Measurements from ENCODE around the gene PLXND1. TPM values are rescaled to one million over a fixed set of nuclear protein-coding genes. Genes with fewer than 3 reads are reported as not detected.

PLXND1 gene
- polyA plus RNA-seq, 1 donor, result 51.2 TPM

DNA sequence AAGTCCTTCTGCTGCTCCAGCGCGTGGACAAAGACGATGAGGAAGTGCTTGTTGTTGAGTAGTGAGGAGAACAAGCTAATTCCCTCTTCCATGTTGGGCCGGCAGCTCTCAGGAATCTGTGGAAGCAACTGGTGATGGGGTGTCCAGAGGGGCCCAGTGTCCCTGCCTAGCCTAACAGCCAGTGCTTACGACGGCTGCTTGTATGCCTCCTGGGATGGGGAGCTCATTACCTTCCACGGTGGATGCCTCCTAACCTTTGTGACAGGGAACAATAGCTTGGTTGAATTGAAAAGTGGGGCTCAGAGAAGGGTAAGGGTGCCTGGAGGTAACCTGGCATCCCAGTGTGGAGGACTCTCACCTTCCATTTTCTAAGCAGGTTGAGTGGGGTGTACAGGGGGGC lies 40.6 kb downstream of the PLXND1 start:
- Histone ChIP-seq H3K4me3 (ENCODE audit: low read length) (no peak overlapping the region), H3K27me3 (ENCODE audit: control insufficient read depth, insufficient read depth, low read length) (no peaks in the 10 kb centered on the region), H3K36me3 (ENCODE audit: control insufficient read depth, insufficient read depth, low read length) (peaks cover 13% of the 10 kb centered on the region), H3K4me1 (ENCODE audit: control insufficient read depth, insufficient read depth, low read length) (peaks cover 6% of the 10 kb centered on the region), H3K27ac (ENCODE audit: low read length) (no peak overlapping the region), H3K9me3 (ENCODE audit: control insufficient read depth, low read depth, low read length) (no peaks in the 10 kb centered on the region)
- DNase-seq, result no peak
- whole genome bisulfite sequencing (ENCODE audit: insufficient coverage, low lambda C conversion rate), result no CpG with 5 or more reads among the region's 7 CpGs

- H3K4me1 ChIP-seq (ENCODE audit: control insufficient read depth, insufficient read depth, low read length), result peaks cover 13% of the 10 kb centered on the region
- no peak for DNase-seq
- no peak overlapping the region for H3K27ac ChIP-seq (ENCODE audit: low read length)
- no peaks in the 10 kb centered on the region for H3K9me3 ChIP-seq (ENCODE audit: control insufficient read depth, low read depth, low read length)
- H3K4me3 ChIP-seq (ENCODE audit: low read length), result no peak overlapping the region
- WGBS (ENCODE audit: insufficient coverage, low lambda C conversion rate), result no CpG with 5 or more reads among the region's 21 CpGs
- H3K36me3 ChIP-seq (ENCODE audit: control insufficient read depth, insufficient read depth, low read length), result peaks cover 11% of the 10 kb centered on the region
- no peaks in the 10 kb centered on the region for H3K27me3 ChIP-seq (ENCODE audit: control insufficient read depth, insufficient read depth, low read length)
These were observed 41.4 kb downstream of the PLXND1 start for GRCh38 chr3:129564981-129565644.

- H3K36me3 ChIP-seq (ENCODE audit: control insufficient read depth, insufficient read depth, low read length), result peaks cover 11% of the 10 kb centered on the region
- DNase-seq, result peak; percentile 43 to 46
- H3K27ac ChIP-seq (ENCODE audit: low read length), result no peak overlapping the region
- no peaks in the 10 kb centered on the region for H3K27me3 ChIP-seq (ENCODE audit: control insufficient read depth, insufficient read depth, low read length)
- no peak overlapping the region for H3K4me3 ChIP-seq (ENCODE audit: low read length)
- H3K9me3 ChIP-seq (ENCODE audit: control insufficient read depth, low read depth, low read length), result no peaks in the 10 kb centered on the region
- H3K4me1 ChIP-seq (ENCODE audit: control insufficient read depth, insufficient read depth, low read length), result peaks cover 16% of the 10 kb centered on the region
- WGBS (ENCODE audit: insufficient coverage, low lambda C conversion rate), result 80% methylated on average over 1 of the region's 8 CpGs
These were observed 42.5 kb downstream of the PLXND1 start for GRCh38 chr3:129563850-129564535.

DNA sequence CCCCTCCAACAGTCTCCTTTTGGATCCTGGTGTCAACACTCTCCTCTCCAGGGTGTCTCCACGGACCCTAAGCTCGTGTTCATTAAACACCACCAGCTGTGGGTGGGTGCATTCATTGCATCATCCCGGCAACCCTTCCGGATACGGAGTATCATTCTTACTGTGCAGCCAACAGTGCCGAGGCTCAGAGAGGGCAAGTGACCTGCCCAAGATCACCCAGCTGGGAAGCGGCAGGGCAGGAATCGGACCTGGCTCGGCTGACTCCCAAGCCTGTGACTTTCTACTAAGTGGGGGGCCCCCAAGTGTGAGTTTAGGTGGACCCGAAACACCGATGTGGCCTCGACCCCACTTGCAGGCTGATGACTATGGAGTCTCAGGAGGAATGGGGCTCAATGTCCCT lies 43.1 kb downstream of the PLXND1 start:
- no peaks in the 10 kb centered on the region for H3K27me3 ChIP-seq (ENCODE audit: control insufficient read depth, insufficient read depth, low read length)
- DNase-seq, result no peak
- peaks cover 15% of the 10 kb centered on the region for H3K36me3 ChIP-seq (ENCODE audit: control insufficient read depth, insufficient read depth, low read length)
- WGBS (ENCODE audit: insufficient coverage, low lambda C conversion rate), result no CpG with 5 or more reads among the region's 12 CpGs
- H3K4me3 ChIP-seq (ENCODE audit: low read length), result no peak overlapping the region
- H3K27ac ChIP-seq (ENCODE audit: low read length), result no peak overlapping the region
- H3K4me1 ChIP-seq (ENCODE audit: control insufficient read depth, insufficient read depth, low read length), result peaks cover 16% of the 10 kb centered on the region
- H3K9me3 ChIP-seq (ENCODE audit: control insufficient read depth, low read depth, low read length), result no peaks in the 10 kb centered on the region

DNA sequence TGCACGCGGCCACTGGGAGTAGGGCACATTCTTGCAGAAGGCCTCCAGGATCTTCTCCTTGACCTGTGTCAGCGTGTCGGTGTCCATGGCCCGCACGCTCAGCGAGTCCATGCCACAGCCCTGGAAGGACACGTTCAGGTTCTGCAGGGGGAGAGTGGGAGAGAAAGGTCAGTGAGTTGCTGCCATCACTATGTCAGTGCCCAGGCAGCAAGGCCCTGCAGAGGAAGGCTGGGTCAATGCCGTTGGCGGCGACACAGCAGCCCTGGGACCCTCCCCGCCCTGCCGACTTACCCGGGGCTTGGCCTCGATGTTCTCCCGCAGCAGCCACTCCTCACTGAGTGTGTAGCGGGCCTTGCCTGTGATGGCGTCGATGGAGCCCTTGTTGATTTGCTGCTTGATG lies 43.7 kb downstream of the PLXND1 start:
- no peak overlapping the region for H3K4me3 ChIP-seq (ENCODE audit: low read length)
- H3K4me1 ChIP-seq (ENCODE audit: control insufficient read depth, insufficient read depth, low read length), result peaks cover 16% of the 10 kb centered on the region
- no peak for DNase-seq
- no CpG with 5 or more reads among the region's 19 CpGs for WGBS (ENCODE audit: insufficient coverage, low lambda C conversion rate)
- H3K9me3 ChIP-seq (ENCODE audit: control insufficient read depth, low read depth, low read length), result no peaks in the 10 kb centered on the region
- H3K27ac ChIP-seq (ENCODE audit: low read length), result no peak overlapping the region
- H3K36me3 ChIP-seq (ENCODE audit: control insufficient read depth, insufficient read depth, low read length), result peaks cover 15% of the 10 kb centered on the region
- H3K27me3 ChIP-seq (ENCODE audit: control insufficient read depth, insufficient read depth, low read length), result no peaks in the 10 kb centered on the region

DNA sequence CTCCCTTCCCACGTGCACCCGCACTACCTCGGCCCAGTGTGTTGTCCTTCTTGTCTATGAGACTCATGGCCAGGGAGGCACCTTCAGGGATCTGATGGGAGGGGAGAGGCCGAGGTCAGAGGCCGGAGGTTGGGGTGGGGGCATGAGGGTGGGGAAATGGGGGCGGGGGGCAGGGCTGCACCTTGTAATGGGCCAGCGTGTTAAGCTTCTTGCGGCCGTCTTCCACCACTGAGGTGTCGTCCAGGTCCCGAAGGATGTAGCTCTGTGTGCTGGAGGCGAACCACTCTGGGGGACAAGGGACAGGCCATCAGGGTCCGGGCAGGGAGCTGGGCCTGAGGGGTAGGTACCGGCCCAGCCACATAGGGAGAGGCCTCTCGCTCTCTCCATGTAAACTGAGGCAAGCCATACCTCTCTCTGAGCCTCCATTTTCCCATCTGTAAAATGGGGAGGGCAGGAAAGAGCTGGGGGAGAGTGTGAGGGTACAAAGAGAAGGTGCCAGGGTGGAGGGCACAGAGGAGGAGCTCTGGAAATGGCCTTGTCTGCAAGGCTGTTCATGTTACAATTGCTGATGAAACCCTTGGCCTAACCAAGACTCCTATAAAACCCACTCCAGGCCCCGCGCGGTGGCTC lies 44.7 kb downstream of the PLXND1 start:
- DNase-seq, result no peak
- Histone ChIP-seq H3K4me3 (ENCODE audit: low read length) (no peak overlapping the region), H3K9me3 (ENCODE audit: control insufficient read depth, low read depth, low read length) (no peaks in the 10 kb centered on the region), H3K36me3 (ENCODE audit: control insufficient read depth, insufficient read depth, low read length) (peaks cover 15% of the 10 kb centered on the region), H3K27me3 (ENCODE audit: control insufficient read depth, insufficient read depth, low read length) (no peaks in the 10 kb centered on the region), H3K27ac (ENCODE audit: low read length) (peak overlapping the region; percentile 59), H3K4me1 (ENCODE audit: control insufficient read depth, insufficient read depth, low read length) (peaks cover 16% of the 10 kb centered on the region)
- WGBS (ENCODE audit: insufficient coverage, low lambda C conversion rate), result no CpG with 5 or more reads among the region's 18 CpGs

DNA sequence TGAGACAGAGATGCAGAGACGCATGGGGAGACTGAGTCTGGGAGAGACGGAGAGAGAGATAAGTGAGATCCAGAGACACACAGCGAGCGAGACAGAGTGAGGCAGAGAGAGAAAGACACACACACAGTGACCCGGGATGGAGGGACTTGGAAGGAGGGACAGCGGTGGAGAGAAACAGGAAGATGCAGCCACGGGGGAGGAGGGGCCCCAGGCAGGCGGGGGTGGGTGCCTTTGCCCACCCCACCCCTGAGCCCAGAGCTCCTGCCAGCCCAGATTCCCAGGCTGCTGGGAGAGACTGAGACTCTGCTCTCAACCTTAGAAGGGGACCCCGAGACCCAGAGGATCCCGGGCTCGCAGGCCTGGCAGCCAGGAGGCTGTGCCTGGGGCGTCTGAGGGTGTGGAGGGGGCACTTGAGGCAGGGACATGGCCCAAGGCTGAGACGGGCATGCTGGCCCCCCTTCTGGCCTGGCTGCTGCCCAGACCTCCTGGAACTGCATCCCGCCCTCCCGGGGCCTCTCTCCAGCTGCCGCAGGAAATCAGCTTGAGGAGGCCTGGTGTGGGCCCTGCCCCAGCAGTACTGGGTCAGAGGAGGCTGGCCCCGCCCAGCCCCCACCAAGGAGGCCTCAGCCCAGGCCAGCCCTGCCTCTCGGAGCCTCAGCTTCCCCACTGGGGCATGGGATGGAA lies 45.4 kb downstream of the PLXND1 start:
- no peak overlapping the region for H3K4me3 ChIP-seq (ENCODE audit: low read length)
- no peaks in the 10 kb centered on the region for H3K27me3 ChIP-seq (ENCODE audit: control insufficient read depth, insufficient read depth, low read length)
- H3K36me3 ChIP-seq (ENCODE audit: control insufficient read depth, insufficient read depth, low read length), result peaks cover 20% of the 10 kb centered on the region
- H3K9me3 ChIP-seq (ENCODE audit: control insufficient read depth, low read depth, low read length), result no peaks in the 10 kb centered on the region
- peak; percentile 53 to 57 for DNase-seq
- H3K4me1 ChIP-seq (ENCODE audit: control insufficient read depth, insufficient read depth, low read length), result peaks cover 16% of the 10 kb centered on the region
- H3K27ac ChIP-seq (ENCODE audit: low read length), result peak overlapping the region; percentile 59
- 83% methylated on average over 2 of the region's 18 CpGs for WGBS (ENCODE audit: insufficient coverage, low lambda C conversion rate)

GRCh38 chr3:129560269-129560787 lies 46.1 kb downstream of the PLXND1 start:
- WGBS (ENCODE audit: insufficient coverage, low lambda C conversion rate), result 0% methylated on average over 1 of the region's 16 CpGs
- H3K27me3 ChIP-seq (ENCODE audit: control insufficient read depth, insufficient read depth, low read length), result no peaks in the 10 kb centered on the region
- no peak overlapping the region for H3K4me3 ChIP-seq (ENCODE audit: low read length)

DNA sequence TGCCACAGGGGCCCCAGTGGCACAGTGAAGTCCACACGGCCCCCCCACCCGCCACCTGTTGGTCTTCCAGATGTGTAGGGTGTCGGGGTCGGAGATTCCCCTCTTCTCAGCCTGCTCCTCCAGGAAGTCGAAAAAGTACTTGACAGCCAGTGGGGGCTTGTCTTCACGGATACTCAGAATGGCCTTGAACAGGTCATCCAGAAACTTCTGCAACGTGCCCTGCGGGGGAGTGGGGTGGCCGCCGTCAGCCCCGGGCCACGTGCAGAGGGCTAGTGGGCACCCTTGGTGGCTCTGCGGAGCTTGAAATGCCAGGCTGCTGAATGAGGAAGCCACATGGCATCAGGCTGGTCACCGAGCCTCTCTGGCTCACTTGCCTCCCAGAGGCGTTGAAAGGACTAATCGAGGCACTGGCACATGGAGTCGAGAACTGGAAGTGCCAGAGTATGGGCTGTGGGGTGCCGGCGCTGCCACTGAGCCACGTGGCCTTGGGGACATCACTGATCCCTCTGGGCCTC lies 46.9 kb downstream of the PLXND1 start:
- H3K27ac ChIP-seq (ENCODE audit: low read length), result peak overlapping the region; percentile 59
- H3K4me3 ChIP-seq (ENCODE audit: low read length), result no peak overlapping the region
- 100% methylated on average over 1 of the region's 20 CpGs for whole genome bisulfite sequencing (ENCODE audit: insufficient coverage, low lambda C conversion rate)
- DNase-seq, result no peak
- H3K36me3 ChIP-seq (ENCODE audit: control insufficient read depth, insufficient read depth, low read length), result peaks cover 18% of the 10 kb centered on the region
- H3K4me1 ChIP-seq (ENCODE audit: control insufficient read depth, insufficient read depth, low read length), result peaks cover 16% of the 10 kb centered on the region
- no peaks in the 10 kb centered on the region for H3K27me3 ChIP-seq (ENCODE audit: control insufficient read depth, insufficient read depth, low read length)
- no peaks in the 10 kb centered on the region for H3K9me3 ChIP-seq (ENCODE audit: control insufficient read depth, low read depth, low read length)

More at GRCh38 chr3:129560269-129560787, 46.1 kb downstream of the PLXND1 start:
- peaks cover 21% of the 10 kb centered on the region for H3K36me3 ChIP-seq (ENCODE audit: control insufficient read depth, insufficient read depth, low read length)
- peak in 1 of 2 donors; percentile 28 for DNase-seq
- peak overlapping the region; percentile 59 for H3K27ac ChIP-seq (ENCODE audit: low read length)
- no peaks in the 10 kb centered on the region for H3K9me3 ChIP-seq (ENCODE audit: control insufficient read depth, low read depth, low read length)
- peaks cover 16% of the 10 kb centered on the region for H3K4me1 ChIP-seq (ENCODE audit: control insufficient read depth, insufficient read depth, low read length)

All from large intestine (tissue), 3 donors.